Measurements from ENCODE around the gene NKG7.
"Not testable (repeated sequence)": the region's sequence is repeated elsewhere in the genome, so short reads cannot be mapped to it uniquely, and the experiment has no call there.

NKG7 gene

GRCh38 chr19:51417107-51417809 is 44.8 kb upstream of the NKG7 start, which contains the start of gene SIGLEC10:
Gene SIGLEC10, minus strand, starts transcription at chr19:51417642. Its CDS starts 61 bp downstream, at chr19:51417581.
- in situ Hi-C loops (cut with HindIII; ENCODE audit: low sequenced_read_pairs) = no loop called here
- DNase-seq (ENCODE audit: low read depth, low spot score) = no peak
- no peak within 1 kb of the TSS for H3K4me3 ChIP-seq (ENCODE audit: low read depth, low read length)
- TF ChIP-seq, protein P1, sequence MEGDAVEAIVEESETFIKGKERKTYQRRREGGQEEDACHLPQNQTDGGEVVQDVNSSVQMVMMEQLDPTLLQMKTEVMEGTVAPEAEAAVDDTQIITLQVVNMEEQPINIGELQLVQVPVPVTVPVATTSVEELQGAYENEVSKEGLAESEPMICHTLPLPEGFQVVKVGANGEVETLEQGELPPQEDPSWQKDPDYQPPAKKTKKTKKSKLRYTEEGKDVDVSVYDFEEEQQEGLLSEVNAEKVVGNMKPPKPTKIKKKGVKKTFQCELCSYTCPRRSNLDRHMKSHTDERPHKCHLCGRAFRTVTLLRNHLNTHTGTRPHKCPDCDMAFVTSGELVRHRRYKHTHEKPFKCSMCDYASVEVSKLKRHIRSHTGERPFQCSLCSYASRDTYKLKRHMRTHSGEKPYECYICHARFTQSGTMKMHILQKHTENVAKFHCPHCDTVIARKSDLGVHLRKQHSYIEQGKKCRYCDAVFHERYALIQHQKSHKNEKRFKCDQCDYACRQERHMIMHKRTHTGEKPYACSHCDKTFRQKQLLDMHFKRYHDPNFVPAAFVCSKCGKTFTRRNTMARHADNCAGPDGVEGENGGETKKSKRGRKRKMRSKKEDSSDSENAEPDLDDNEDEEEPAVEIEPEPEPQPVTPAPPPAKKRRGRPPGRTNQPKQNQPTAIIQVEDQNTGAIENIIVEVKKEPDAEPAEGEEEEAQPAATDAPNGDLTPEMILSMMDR (IDR thresholded peaks at IDR 0.05; ENCODE audit: low read depth, low read length) = no peak

DNA sequence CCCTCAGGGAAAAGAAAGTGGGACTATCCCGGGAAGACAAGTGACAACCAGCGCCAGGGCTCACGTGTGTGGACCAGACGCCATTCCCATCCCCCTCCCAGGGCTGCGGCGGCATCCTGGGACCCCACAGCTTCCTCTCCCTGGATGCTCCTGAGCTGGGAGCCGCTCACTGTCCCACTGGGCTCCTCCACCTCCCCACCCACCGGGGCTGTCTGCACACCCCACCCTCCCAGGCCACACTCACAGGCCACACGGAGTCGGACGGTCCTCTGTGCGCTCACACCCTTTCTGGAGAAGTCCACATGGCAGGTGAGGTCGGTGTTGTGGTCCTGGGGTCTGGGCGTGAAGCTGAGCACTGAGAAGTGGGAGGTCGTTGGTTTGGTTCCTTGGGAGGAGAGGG is 44.0 kb upstream of the NKG7 start:
- in situ Hi-C loops (cut with HindIII; ENCODE audit: low sequenced_read_pairs); DNase-seq (ENCODE audit: low read depth, low spot score); H3K4me3 ChIP-seq (ENCODE audit: low read depth, low read length): not testable (repeated sequence)

- DNase-seq (ENCODE audit: low read depth, low spot score) = no peak
- TF ChIP-seq, protein P1 (IDR thresholded peaks at IDR 0.05; ENCODE audit: low read depth, low read length) = no peak
- in situ Hi-C loops (cut with HindIII; ENCODE audit: low sequenced_read_pairs) = no loop called here
- no peak overlapping the region for H3K4me3 ChIP-seq (ENCODE audit: low read depth, low read length)
These were observed 42.7 kb upstream of the NKG7 start for GRCh38 chr19:51415187-51415586.

DNA sequence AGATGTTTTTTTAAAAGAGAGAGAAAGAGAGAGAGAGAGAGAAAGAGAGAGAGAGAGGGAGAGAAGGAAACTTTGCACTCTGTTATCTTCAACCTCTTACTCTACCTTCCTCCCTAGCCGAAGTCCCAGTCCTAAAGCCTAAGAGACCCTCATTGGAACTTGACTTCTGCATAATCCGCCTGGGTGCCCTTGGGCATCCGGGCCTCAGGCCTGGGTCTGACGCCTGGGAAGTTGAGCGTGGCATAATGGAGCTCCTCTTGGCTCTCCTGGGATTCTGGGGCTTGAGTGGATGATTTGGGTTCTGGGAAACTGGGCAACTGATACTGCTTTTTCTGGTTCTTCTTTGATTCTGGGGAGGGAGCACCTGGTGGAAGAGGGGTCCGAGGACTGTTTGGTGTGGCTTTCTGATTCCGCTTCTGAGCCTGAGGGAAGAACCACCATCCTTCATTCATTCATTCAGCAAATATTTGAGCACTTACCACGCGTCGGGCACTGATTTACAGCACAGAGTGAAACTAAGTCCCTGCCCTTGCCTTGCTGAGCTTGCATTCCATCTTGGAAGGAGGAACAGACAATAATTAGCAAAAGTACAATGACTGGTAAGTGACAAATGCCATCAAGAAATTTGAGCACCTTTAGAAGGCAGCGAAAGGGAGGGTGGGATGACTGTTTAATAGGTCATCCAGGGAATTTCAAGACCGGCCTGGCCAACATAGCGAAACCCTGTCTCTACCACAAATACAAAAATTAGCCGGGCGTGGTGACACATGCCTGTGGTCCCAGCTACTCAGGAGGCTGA is 38.7 kb upstream of the NKG7 start:
- TF ChIP-seq, protein P1 (IDR thresholded peaks at IDR 0.05; ENCODE audit: low read depth, low read length) = no peak
- in situ Hi-C loops (cut with HindIII; ENCODE audit: low sequenced_read_pairs) = no loop called here
- DNase-seq (ENCODE audit: low read depth, low spot score) = no peak
- H3K4me3 ChIP-seq (ENCODE audit: low read depth, low read length) = no peak overlapping the region

- in situ Hi-C loops (cut with HindIII; ENCODE audit: low sequenced_read_pairs) = no loop called here
- H3K4me3 ChIP-seq (ENCODE audit: low read depth, low read length) = no peak overlapping the region
- no peak for DNase-seq (ENCODE audit: low read depth, low spot score)
- TF ChIP-seq, protein P1 (IDR thresholded peaks at IDR 0.05; ENCODE audit: low read depth, low read length) = peak; percentile 38
These were observed 35.2 kb upstream of the NKG7 start for GRCh38 chr19:51407511-51408131.

- no peak overlapping the region for H3K4me3 ChIP-seq (ENCODE audit: low read depth, low read length)
- in situ Hi-C loops (cut with HindIII; ENCODE audit: low sequenced_read_pairs) = no loop called here
- no peak for DNase-seq (ENCODE audit: low read depth, low spot score)
- TF ChIP-seq, protein P1 (IDR thresholded peaks at IDR 0.05; ENCODE audit: low read depth, low read length) = no peak
These were observed 29.7 kb upstream of the NKG7 start for GRCh38 chr19:51402117-51402516.

DNA sequence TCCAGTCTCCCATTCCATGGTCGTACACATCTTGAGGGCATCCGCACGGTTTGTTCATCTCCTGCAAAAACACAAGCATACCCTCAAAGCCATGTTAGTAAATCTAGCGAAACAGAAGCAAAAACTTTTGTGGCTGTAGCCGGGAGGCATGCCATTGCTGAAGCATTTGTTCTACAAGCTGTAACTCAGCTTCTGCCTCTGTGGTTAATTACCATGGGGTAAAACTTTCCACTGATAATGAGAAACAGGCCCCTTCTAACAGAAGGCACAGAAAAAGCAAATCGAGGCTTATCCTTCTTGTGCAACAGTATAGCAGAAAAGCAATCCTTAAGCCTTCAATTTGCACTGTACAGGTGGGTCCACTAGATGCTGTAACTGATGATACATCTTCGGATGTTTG is 27.5 kb upstream of the NKG7 start:
- DNase-seq (ENCODE audit: low read depth, low spot score); in situ Hi-C loops (cut with HindIII; ENCODE audit: low sequenced_read_pairs): not testable (repeated sequence)

More for the DNA sequence above, 27.5 kb upstream of the NKG7 start:
- not testable (repeated sequence) for H3K4me3 ChIP-seq (ENCODE audit: low read depth, low read length)
